SJCRH30 (cell line): ENCODE data around the gene PTPRU. TPM values are rescaled to one million over a fixed set of nuclear protein-coding genes. Genes with fewer than 3 reads are reported as not detected.

Experiments
- DNase-seq, 2 experiments: peaks; one replicate each; pipeline ENCODE4 v3.0.0-alpha.2; 2015 to 2020
- H3K27ac ChIP-seq: fragments of 250-450 bp; sonication (Bioruptor Pico); 2 replicates; pipeline ENCODE4 v1.5.1; 2020; ENCODE audit warnings: mild to moderate bottlenecking, moderate library complexity
- H3K27me3 ChIP-seq: fragments of 250-450 bp; sonication (Bioruptor Pico); 2 replicates; pipeline ENCODE4 v1.5.1; 2020; ENCODE audit warnings: mild to moderate bottlenecking, moderate library complexity
- H3K36me3 ChIP-seq: fragments of 250-450 bp; sonication (Bioruptor Pico); 2 replicates; pipeline ENCODE4 v1.5.1; 2020; ENCODE audit warnings: mild to moderate bottlenecking, moderate library complexity
- H3K4me1 ChIP-seq: fragments of 250-450 bp; sonication (Bioruptor Pico); 2 replicates; pipeline ENCODE4 v1.5.1; 2020; ENCODE audit warnings: mild to moderate bottlenecking, moderate library complexity
- H3K4me3 ChIP-seq: fragments of 250-450 bp; sonication (Bioruptor Pico); 2 replicates; pipeline ENCODE4 v1.5.1; 2020; ENCODE audit warnings: mild to moderate bottlenecking, moderate library complexity
- H3K9me3 ChIP-seq: fragments of 250-450 bp; sonication (Bioruptor Pico); replicated peaks from 2 replicates; pipeline ENCODE4 v1.5.1; 2020; ENCODE audit warnings: mild to moderate bottlenecking, moderate library complexity
- total RNA-seq: library from RNA; depleted of rRNA; stranded (reverse); fragments of >200 nt; shearing (Covaris generic); gene quantifications from 2 replicates; pipeline ENCODE4 v1.2.3, GENCODE V29; 2014

PTPRU gene
- total RNA-seq, 1 experiment from 2014 or later = 16.3 TPM

DNA sequence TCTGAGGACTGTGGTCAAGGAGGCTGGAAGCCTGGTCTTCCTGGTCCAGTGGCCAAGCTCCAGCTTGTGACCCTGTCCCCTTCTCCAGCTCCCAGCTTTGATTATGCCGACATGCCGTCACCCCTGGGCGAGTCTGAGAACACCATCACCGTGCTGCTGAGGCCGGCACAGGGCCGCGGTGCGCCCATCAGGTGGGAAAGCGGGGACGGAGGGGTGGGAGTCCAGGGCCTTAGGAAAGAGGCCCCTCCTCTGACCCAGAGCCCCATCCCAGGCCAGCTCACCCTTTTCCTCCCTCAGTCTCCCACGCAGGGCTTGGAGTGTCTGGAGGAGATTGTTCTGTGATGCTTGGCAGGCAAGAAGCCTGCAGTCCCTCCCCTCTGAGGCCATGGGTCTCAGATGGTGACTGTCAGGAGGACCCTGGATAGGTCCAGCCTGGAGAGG, 43.6 kb downstream of the PTPRU start:
- Histone ChIP-seq H3K27me3 (no peaks in the 10 kb centered on the region), H3K4me1 (no peaks in the 10 kb centered on the region; the same call in 1 of the 2 replicates), H3K9me3 (no peaks in the 10 kb centered on the region), H3K4me3 (no peak overlapping the region), H3K36me3 (peaks cover 6% of the 10 kb centered on the region; the same call in 1 of the 2 replicates), H3K27ac (no peak overlapping the region)
- DNase-seq = no peak

DNA sequence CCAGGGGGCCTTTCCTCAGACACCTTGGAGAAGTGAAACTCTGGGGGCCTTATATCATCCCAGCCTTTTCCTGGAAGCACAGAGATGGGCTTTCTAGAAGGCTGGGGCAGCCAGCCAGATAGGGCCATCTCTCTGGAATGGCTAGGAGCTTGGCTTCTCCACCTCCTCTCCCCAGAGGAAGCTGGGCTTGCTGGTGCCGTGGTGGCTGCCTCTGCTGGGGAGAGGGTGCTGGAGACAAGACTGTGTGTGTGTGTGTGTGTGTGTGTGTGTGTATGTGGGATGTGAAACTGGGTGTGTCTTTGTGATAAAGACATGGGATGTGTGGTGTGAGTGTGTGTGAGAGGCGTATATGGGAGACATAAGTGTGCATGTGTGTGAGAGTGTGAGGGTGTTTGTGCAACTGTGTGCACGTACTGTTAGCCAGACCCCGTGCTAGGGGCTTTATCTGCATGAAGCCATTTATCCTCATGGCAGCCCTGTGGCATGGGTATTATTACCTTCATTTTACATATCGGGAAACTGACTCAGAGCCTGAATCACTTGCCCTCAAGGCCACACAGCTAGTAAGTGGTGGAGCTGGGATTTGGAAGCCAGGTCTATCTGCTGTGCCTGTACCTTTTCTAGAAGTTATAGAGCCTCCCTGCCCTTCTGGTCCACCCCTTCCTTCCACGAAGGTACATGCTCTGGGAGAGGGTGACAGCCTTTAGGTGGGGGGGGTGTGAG, 44.2 kb downstream of the PTPRU start:
- H3K4me3 ChIP-seq = no peak overlapping the region
- H3K9me3 ChIP-seq = no peaks in the 10 kb centered on the region
- H3K27me3 ChIP-seq = no peaks in the 10 kb centered on the region
- peaks cover 6% of the 10 kb centered on the region; the same call in 1 of the 2 replicates for H3K36me3 ChIP-seq
- DNase-seq = no peak
- no peaks in the 10 kb centered on the region; the same call in 1 of the 2 replicates for H3K4me1 ChIP-seq
- no peak overlapping the region for H3K27ac ChIP-seq

DNA sequence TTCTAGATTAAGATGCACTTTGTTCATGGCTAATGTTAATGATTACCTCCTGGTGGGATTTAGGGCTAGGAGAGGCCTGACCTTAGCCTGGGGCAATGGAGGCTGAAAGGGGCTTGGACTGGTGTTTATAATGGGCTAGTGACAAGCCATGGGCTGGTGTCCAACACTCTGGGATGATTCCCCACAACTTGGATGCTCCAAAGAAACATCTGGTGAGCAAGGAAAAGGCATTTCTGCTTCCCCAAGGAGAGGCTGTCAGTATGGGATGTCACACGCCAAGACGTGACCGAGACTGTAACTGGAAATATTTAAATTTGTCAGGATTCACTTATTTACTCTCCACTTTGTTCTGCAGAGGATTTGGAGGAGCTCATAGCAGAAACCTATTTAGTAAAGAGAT, 45.2 kb downstream of the PTPRU start:
- no peak for DNase-seq
- Histone ChIP-seq H3K4me1 (no peaks in the 10 kb centered on the region; the same call in 1 of the 2 replicates), H3K27me3 (no peaks in the 10 kb centered on the region), H3K4me3 (no peak overlapping the region), H3K9me3 (no peaks in the 10 kb centered on the region), H3K27ac (no peak overlapping the region), H3K36me3 (peaks cover 5% of the 10 kb centered on the region; the same call in 1 of the 2 replicates)

DNA sequence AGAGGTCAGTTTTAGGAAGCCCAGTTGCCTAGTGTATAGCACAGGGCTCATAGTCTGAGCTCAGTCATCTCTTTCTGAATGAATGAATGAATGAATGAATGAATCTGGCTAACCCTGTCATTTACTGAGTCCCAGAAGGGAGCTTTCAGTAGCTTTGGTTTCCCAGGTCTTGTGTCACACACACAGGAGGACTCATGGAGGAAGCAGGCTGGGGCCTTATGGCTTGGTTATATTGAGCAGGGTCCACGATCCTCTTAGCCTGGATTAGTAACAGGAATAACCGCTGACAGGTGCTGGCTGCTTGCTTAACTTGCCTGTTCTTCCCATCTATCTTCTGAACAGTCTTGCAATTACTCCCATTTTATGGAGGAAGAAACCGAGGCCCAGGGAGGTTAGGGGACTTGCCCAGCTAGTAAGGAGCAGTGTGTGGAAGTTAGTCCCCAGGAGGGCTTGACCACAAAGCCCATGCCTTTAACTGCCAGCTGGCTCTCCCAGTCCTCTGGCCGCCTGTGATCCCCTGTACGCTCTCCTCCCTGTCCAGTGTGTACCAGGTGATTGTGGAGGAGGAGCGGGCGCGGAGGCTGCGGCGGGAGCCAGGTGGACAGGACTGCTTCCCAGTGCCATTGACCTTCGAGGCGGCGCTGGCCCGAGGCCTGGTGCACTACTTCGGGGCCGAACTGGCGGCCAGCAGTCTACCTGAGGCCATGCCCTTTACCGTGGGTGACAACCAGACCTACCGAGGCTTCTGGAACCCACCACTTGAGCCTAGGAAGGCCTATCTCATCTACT, 46.0 kb downstream of the PTPRU start:
- H3K36me3 ChIP-seq = peaks cover 1% of the 10 kb centered on the region; the same call in 1 of the 2 replicates
- no peak overlapping the region for H3K4me3 ChIP-seq
- no peaks in the 10 kb centered on the region; the same call in 1 of the 2 replicates for H3K4me1 ChIP-seq
- peak in 1 of 2 experiments; percentile 36 for DNase-seq
- no peak overlapping the region for H3K27ac ChIP-seq
- H3K27me3 ChIP-seq = no peaks in the 10 kb centered on the region
- H3K9me3 ChIP-seq = no peaks in the 10 kb centered on the region

DNA sequence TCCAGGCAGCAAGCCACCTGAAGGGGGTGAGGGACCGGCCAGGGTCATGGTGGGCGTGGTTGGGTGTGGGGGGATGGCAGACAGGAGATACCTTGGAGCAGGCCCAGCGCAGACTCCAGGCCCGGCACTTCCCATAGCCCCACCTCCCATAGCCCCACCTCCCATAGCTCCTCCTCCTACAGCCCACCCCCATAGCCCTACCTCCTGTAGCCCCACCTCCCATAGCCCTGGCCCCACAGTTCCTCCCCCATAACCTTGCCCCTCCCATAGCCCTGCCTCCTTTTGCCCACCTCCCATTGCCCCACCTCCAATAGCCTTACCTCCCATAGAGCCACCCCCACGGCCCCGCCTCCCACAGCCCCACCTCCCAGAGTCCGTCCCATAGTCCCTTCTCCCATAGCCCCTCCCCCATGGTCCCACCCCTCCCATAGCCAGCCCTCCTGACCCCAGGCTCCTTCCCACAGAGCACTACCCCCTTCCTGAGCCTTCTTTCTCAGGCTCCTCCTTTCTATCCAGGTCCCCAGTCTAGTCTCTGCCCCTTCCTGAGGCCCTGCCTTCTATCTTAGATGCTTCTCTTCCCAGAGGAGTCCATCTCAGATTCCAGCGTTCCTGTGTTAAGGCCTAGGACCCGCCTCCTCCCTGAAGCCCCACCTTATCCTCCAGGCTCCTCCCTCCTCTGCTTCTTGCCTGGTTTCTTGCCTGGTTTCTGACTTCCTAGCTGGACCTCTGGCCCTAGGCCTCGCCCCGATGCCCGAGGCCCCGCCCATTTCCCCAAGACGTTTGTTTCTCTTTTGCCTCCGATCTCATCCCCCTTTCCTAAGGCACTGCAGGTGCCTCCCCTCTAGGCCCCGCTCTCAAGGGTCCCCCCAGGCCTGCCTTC, 46.8 kb downstream of the PTPRU start:
- Histone ChIP-seq H3K27ac (no peak overlapping the region), H3K4me1 (no peaks in the 10 kb centered on the region; the same call in 1 of the 2 replicates), H3K27me3 (no peaks in the 10 kb centered on the region), H3K9me3 (no peaks in the 10 kb centered on the region), H3K36me3 (no peaks in the 10 kb centered on the region), H3K4me3 (no peak overlapping the region)
- DNase-seq = peak; percentile 90 to 92

DNA sequence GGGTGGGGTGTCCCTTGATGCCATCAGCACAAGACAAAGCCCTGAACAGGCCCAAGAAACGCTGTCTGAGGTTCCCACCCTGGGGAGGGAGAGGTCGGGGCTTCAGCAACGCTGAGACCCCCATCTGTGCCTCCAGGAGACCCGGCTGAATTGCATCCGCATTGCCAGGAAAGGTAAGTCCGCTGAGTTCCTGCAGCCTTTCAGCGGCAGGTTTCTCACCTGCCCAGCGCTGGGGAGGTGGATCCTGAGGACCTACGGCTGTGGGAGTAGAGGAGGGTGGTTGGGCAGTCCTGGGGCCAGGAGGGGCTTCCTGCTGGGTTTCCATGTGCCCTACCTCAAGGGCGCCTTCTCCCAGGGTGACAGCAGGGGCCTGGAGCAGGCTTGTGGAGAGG, 47.5 kb downstream of the PTPRU start:
- Histone ChIP-seq H3K4me1 (no peaks in the 10 kb centered on the region; the same call in 1 of the 2 replicates), H3K4me3 (no peak overlapping the region), H3K36me3 (no peaks in the 10 kb centered on the region), H3K27ac (no peak overlapping the region), H3K9me3 (no peaks in the 10 kb centered on the region), H3K27me3 (no peaks in the 10 kb centered on the region)
- DNase-seq = no peak

DNA sequence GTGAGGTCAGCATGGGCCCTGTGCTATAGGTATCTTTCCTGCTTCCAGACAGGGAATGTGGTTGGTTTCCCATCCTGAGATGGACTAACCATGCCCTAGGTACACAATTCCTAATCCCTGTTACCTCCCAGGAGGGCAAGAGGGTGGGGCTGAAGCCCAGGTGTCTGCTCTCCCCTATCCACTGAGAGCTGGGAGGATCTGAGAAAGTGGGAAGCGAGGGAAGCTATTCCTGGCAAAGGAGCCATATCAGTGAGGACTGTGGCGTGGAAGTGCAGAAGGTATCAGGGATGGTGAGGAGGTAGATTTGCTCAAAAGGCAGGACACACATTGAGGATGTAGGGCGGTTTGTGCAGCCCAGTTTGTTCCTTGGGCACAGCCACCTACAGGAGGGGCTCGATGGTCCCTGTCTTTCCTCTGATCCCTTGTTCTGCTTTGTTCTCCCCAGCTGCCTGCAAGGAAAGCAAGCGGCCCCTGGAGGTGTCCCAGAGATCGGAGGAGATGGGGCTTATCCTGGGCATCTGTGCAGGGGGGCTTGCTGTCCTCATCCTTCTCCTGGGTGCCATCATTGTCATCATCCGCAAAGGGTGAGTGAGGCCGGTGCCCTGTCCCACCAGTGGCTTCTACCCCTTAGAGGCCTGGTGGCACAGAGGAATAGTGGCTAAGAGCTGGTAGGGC, 48.1 kb downstream of the PTPRU start:
- no peaks in the 10 kb centered on the region; the same call in 1 of the 2 replicates for H3K4me1 ChIP-seq
- no peaks in the 10 kb centered on the region for H3K36me3 ChIP-seq
- H3K4me3 ChIP-seq = no peak overlapping the region
- H3K27me3 ChIP-seq = no peaks in the 10 kb centered on the region
- H3K27ac ChIP-seq = no peak overlapping the region
- no peaks in the 10 kb centered on the region for H3K9me3 ChIP-seq
- DNase-seq = no peak

DNA sequence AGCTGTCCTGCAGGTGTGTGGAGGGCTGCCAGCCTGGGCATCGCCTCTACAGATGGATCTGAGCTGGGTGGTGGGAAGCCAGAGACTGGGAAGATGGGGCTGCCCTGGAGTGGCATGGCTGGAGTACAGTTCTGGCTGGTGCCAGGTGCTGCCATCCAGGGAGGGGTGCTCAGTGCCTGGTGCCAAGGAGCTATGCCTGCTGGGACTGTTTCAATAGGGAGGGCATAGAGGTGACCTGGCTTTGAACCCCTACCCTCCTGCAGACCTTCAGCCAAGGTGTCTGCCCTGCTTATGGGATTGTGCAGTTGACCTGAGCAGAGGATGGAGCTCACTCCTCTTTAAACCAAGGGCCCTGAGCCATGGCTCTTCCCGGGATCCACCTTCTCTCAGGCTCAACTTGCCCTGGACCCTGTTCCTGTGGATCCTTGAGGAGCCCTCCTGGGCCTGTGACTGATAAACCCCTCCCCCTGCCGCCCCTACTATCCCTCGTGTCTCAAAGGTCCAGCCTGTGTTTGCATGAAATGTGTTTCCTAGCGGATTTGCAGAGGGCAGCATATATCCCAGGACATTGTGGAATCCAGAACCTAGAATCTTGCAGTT, 48.7 kb downstream of the PTPRU start:
- Histone ChIP-seq H3K9me3 (no peaks in the 10 kb centered on the region), H3K27ac (no peak overlapping the region), H3K4me3 (no peak overlapping the region), H3K27me3 (no peaks in the 10 kb centered on the region), H3K36me3 (no peaks in the 10 kb centered on the region), H3K4me1 (no peaks in the 10 kb centered on the region; the same call in 1 of the 2 replicates)
- no peak for DNase-seq

DNA sequence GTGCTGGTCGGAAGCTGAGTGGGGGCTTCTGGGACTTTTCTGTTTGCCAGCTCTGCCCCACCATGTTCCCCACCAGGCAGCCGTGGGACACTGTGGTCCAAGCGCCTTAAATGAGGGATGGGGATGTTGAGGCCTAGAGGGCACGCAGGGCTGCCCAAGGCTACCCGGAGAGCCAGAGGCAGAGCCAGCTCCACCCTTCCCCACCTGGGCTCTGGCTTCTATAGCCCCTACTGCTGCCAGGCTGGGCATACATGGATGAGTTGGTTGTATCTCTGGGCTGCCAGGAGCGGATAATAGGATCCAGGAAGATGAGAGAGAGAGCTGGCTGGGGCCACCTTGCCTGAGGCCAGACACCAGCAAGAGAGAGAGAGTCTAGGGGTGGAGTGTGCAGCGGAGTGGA, 49.4 kb downstream of the PTPRU start:
- H3K4me1 ChIP-seq = no peaks in the 10 kb centered on the region; the same call in 1 of the 2 replicates
- no peak overlapping the region for H3K27ac ChIP-seq
- no peaks in the 10 kb centered on the region for H3K27me3 ChIP-seq
- no peaks in the 10 kb centered on the region for H3K36me3 ChIP-seq
- no peak for DNase-seq
- H3K4me3 ChIP-seq = no peak overlapping the region
- H3K9me3 ChIP-seq = no peaks in the 10 kb centered on the region

DNA sequence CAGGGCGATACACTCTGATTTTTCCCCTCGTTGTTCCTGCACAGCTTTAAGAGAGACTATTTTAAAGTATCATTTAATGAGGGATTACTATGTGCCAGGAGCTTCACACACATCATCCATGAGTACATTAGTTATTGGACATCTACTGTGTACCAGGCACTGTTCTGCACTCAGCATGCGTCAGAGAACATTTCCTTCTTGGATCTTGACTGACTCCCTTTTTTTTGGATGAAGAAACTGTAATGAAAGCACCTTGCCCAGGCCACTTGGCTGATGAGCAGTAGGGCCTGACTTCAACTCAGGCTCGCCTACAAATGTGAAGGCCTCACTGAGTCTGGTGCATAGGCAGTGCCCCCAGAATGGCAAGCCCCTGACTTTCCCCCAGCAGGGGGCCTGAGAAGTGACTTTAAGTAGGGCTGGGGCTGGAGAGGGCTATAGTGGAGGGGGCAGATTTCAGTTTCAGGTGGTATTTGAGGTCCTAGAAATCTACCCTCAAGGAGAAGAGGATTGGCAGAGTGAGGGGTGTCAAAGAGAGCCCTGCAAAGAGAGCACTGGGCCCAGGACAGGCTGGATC, 50.0 kb downstream of the PTPRU start:
- Histone ChIP-seq H3K4me3 (no peak overlapping the region), H3K27me3 (no peaks in the 10 kb centered on the region)

DNA sequence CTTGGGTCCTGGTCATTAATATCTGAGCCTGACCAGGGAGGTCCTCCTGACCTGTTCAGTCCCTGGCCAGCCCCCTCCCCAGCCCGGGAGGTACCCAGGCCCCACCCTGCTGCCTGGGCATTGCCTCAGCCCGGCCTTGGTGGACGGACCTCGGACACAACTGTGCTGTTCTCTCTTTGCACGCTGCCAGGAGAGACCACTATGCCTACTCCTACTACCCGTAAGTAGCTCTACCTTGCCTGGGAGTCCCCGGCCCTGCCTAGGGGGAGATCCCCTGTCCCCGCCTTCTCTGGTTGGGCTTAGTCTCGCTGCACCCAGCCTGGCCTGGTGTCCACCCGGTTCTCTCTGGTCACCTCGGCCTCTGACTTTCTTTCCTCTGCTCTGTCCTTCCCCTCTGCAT, 53.2 kb downstream of the PTPRU start:
- no peak overlapping the region for H3K4me3 ChIP-seq
- H3K27me3 ChIP-seq = no peaks in the 10 kb centered on the region
- no peak overlapping the region for H3K27ac ChIP-seq
- no peaks in the 10 kb centered on the region for H3K4me1 ChIP-seq
- H3K36me3 ChIP-seq = peaks cover 2% of the 10 kb centered on the region; the same call in 1 of the 2 replicates
- DNase-seq = no peak
- no peaks in the 10 kb centered on the region for H3K9me3 ChIP-seq

More for the DNA sequence above, 50.0 kb downstream of the PTPRU start:
- H3K9me3 ChIP-seq = no peaks in the 10 kb centered on the region
- no peaks in the 10 kb centered on the region for H3K36me3 ChIP-seq
- H3K27ac ChIP-seq = no peak overlapping the region
- H3K4me1 ChIP-seq = no peaks in the 10 kb centered on the region; the same call in 1 of the 2 replicates
- DNase-seq = no peak

DNA sequence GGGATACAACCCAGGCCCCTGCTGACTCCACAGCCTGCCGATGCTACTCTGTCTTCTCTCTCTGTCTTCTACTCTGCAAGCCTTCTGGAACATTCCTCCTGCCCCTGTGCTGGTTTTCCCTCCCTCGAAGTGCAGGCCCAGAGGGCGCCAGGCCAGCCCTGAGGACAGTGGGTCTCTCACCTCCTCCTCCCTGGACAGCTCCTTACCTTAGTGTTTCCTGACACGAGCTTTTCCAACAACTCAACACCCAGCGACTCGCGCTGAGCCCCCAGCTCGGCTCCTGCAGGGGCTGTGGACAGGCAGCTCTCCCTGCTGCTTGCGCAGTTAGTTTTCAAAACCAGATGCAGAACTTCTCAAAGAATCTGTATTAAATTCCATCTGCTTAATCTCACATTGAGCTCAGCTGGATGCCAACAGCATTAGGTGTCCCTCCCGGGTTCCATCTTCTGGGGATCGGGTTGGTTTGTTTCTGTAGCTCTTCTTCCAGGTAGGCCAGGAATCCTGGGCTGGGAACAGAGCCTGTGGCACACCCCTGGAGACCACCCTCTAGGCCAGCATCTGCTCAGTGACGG, 54.2 kb downstream of the PTPRU start:
- Histone ChIP-seq H3K4me3 (no peak overlapping the region), H3K36me3 (peaks cover 5% of the 10 kb centered on the region; the same call in 1 of the 2 replicates), H3K27me3 (no peaks in the 10 kb centered on the region), H3K9me3 (no peaks in the 10 kb centered on the region), H3K4me1 (no peaks in the 10 kb centered on the region), H3K27ac (no peak overlapping the region)
- no peak for DNase-seq

DNA sequence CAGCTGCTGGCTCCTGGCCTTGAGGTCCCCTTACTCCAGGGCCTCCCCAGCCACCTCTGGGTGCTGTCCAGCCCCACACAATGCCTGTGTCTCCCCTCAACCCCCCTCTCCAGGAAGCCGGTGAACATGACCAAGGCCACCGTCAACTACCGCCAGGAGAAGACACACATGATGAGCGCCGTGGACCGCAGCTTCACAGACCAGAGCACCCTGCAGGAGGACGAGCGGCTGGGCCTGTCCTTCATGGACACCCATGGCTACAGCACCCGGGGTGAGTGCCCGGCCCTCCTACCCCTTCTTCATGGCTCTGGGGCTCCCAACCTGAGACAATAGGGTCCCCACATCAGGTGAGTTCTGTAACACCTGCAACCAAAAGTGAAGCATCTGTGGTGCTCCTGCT, 55.4 kb downstream of the PTPRU start:
- H3K36me3 ChIP-seq = peaks cover 5% of the 10 kb centered on the region; the same call in 1 of the 2 replicates
- no peak overlapping the region for H3K4me3 ChIP-seq
- DNase-seq = no peak
- H3K27me3 ChIP-seq = no peaks in the 10 kb centered on the region
- H3K4me1 ChIP-seq = no peaks in the 10 kb centered on the region
- H3K9me3 ChIP-seq = no peaks in the 10 kb centered on the region
- H3K27ac ChIP-seq = no peak overlapping the region
